ENCODE measurements around the gene FEN1.

- TF ChIP-seq POLR2AphosphoS5 (IDR thresholded peaks at IDR 0.05; ENCODE audit: insufficient read depth in 1 of 2, low read depth in 1 of 2) (no peak), CTCF (IDR thresholded peaks at IDR 0.05) (no peak), POLR2A (IDR thresholded peaks at IDR 0.05) (no peak)
Observed at GRCh38 chr11:61746442-61747191, 46.1 kb upstream of the FEN1 start.

All from vagina (tissue), 2 donors.